Measurements from ENCODE around the gene HLA-DMB. TPM values are rescaled to one million over a fixed set of nuclear protein-coding genes. Genes with fewer than 3 reads are reported as not detected.

The HLA-DMB gene
- 10 to 100 TPM; 19.5 to 28.1 (median 23.0) TPM for total RNA-seq
- total RNA-seq (2013) = 227 TPM

- Mint-ChIP-seq H3K4me3 (peak within 1 kb of the TSS; percentile 88), H3K27me3 (ENCODE audit: low read depth in 2 of 2) (no peaks in the 10 kb centered on the region), H3K9me3 (no peaks in the 10 kb centered on the region), H3K27ac (peak within 1 kb of the TSS; percentile 92 to 98), H3K36me3 (no peaks in the 10 kb centered on the region), H3K4me1 (peaks cover 59 to 60% of the 10 kb centered on the region in 2 donors)
- peaks cover 27% of the 10 kb centered on the region for H3K36me3 ChIP-seq (ENCODE audit: control insufficient read depth, insufficient read depth, low read length)
- no peaks in the 10 kb centered on the region for H3K27me3 ChIP-seq (ENCODE audit: control insufficient read depth, insufficient read depth, low read length)
- H3K27ac ChIP-seq (ENCODE audit: low read length) = peak within 1 kb of the TSS; percentile 96
- 2% methylated on average over 9 of the region's 9 CpGs for WGBS (ENCODE audit: insufficient coverage)
- TF ChIP-seq, protein P1, sequence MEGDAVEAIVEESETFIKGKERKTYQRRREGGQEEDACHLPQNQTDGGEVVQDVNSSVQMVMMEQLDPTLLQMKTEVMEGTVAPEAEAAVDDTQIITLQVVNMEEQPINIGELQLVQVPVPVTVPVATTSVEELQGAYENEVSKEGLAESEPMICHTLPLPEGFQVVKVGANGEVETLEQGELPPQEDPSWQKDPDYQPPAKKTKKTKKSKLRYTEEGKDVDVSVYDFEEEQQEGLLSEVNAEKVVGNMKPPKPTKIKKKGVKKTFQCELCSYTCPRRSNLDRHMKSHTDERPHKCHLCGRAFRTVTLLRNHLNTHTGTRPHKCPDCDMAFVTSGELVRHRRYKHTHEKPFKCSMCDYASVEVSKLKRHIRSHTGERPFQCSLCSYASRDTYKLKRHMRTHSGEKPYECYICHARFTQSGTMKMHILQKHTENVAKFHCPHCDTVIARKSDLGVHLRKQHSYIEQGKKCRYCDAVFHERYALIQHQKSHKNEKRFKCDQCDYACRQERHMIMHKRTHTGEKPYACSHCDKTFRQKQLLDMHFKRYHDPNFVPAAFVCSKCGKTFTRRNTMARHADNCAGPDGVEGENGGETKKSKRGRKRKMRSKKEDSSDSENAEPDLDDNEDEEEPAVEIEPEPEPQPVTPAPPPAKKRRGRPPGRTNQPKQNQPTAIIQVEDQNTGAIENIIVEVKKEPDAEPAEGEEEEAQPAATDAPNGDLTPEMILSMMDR (IDR thresholded peaks at IDR 0.05) = no peak
- ATAC-seq (peak; percentile 71 to 80 (median 78)), DNase-seq (peak; percentile 31 to 90)
- H3K4me3 ChIP-seq (ENCODE audit: low read length) = peak within 1 kb of the TSS; percentile 74
- no peaks in the 10 kb centered on the region for H3K9me3 ChIP-seq (ENCODE audit: control insufficient read depth, insufficient read depth, low read length)
- peaks cover 75% of the 10 kb centered on the region for H3K4me1 ChIP-seq (ENCODE audit: control insufficient read depth, insufficient read depth, low read length)
- intact Hi-C loops (cut with micrococcal nuclease) = loop anchor here (1.0 to 10.0 kb wide), 4 partner anchors 27 to 256 kb away; no protein-coding TSS in a partner anchor
Observed at GRCh38 chr6:32940656-32941213, at the start of gene HLA-DMB. TSS of gene HLA-DMB (minus strand) at chr6:32941028. CDS start at chr6:32940807, 221 bp downstream.

DNA sequence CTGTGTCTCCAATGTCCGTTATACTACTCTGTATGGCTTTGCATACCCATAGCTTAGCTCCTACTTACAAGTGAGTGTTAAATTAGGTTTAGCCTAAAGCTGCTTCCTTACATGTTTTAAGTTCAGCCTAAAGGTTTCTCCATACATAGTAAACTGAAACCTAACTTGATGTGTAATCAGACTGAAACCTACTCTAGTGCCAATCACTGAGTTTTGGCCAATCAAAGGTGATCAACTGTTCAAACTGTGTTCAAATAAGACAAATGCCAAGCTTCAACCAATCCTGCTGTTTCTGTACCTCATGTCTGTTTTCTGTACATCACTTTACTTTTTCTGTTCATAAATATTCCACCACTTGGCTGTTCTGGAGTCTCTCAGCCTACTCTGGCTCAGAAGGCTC, 48.5 kb upstream of the HLA-DMB start:
- no peak for ATAC-seq
- intact Hi-C loops (cut with micrococcal nuclease) = no loop called here
- Histone ChIP-seq H3K4me3 (ENCODE audit: low read length) (no peak overlapping the region), H3K4me1 (ENCODE audit: control insufficient read depth, insufficient read depth, low read length) (peaks cover 3% of the 10 kb centered on the region), H3K27me3 (ENCODE audit: control insufficient read depth, insufficient read depth, low read length) (no peaks in the 10 kb centered on the region), H3K36me3 (ENCODE audit: control insufficient read depth, insufficient read depth, low read length) (no peaks in the 10 kb centered on the region), H3K9me3 (ENCODE audit: control insufficient read depth, insufficient read depth, low read length) (no peaks in the 10 kb centered on the region), H3K27ac (ENCODE audit: low read length) (no peak overlapping the region)
- no peaks in the 10 kb centered on the region for H3K36me3 Mint-ChIP-seq
- H3K27ac Mint-ChIP-seq = no peak overlapping the region
- no peaks in the 10 kb centered on the region for H3K9me3 Mint-ChIP-seq
- H3K27me3 Mint-ChIP-seq (ENCODE audit: low read depth in 2 of 2) = peaks cover 7 to 19% of the 10 kb centered on the region in 2 donors
- no peak for DNase-seq
- no peak overlapping the region for H3K4me3 Mint-ChIP-seq
- TF ChIP-seq, protein P1 (IDR thresholded peaks at IDR 0.05) = no peak
- 50% methylated on average over 1 of the region's 1 CpG for WGBS (ENCODE audit: insufficient coverage)
- peaks cover 6 to 8% of the 10 kb centered on the region in 2 donors for H3K4me1 Mint-ChIP-seq

DNA sequence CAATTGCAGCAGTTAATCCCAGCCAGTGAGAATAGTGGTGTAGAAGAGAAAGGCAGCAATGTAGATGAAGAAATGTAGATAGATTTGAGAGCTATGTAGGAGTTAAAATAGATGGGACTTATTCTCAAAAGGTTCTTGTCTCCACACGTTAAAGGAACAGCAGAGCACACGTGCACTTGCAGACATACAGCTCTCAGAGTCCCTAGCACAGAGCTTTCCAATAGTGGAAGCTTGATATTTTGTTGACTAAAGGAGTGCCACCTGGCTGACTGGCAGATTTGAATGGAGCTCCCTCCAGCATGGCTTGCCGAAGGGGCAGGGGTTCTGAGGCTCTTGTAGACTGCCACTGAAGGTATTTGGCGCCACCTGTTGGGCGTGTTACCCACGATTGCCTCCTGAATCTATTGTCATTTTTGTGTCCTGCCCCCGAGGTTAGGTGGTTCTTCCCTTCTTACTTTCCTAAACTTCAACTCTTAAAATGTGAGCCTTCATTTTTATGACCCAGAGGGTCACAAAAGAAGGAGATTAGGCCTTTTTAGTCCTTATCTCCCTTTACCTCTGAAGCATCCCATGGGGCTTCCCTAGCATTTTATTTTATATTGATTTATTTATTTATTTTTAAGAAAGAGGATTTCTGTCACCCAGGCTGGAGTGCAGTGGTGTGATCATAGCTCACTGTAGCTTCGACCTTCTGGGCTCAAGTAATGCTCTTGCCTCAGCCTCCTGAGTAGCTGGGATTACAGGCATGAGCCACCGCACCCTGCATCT, 44.0 kb upstream of the HLA-DMB start:
- H3K4me3 Mint-ChIP-seq = no peak overlapping the region
- TF ChIP-seq, protein P1 (IDR thresholded peaks at IDR 0.05) = peak; percentile 87
- ATAC-seq (peak; percentile 82 to 91 (median 91)), DNase-seq (peak; percentile 85 to 95)
- H3K9me3 ChIP-seq (ENCODE audit: control insufficient read depth, insufficient read depth, low read length) = no peaks in the 10 kb centered on the region
- H3K27ac Mint-ChIP-seq = peak overlapping the region in 1 of 2 donors; percentile 97
- no peak overlapping the region for H3K4me3 ChIP-seq (ENCODE audit: low read length)
- peaks cover 23% of the 10 kb centered on the region for H3K36me3 ChIP-seq (ENCODE audit: control insufficient read depth, insufficient read depth, low read length)
- H3K36me3 Mint-ChIP-seq = peaks cover 15% of the 10 kb centered on the region
- peaks cover 7% of the 10 kb centered on the region for H3K4me1 ChIP-seq (ENCODE audit: control insufficient read depth, insufficient read depth, low read length)
- intact Hi-C loops (cut with micrococcal nuclease) = loop anchor here (1.0 kb wide), 2 partner anchors 52 to 100 kb away; no protein-coding TSS in a partner anchor
- H3K4me1 Mint-ChIP-seq = peaks cover 20 to 31% of the 10 kb centered on the region in 2 donors
- H3K27me3 Mint-ChIP-seq (ENCODE audit: low read depth in 2 of 2) = no peaks in the 10 kb centered on the region
- no peak overlapping the region for H3K27ac ChIP-seq (ENCODE audit: low read length)
- H3K9me3 Mint-ChIP-seq = no peaks in the 10 kb centered on the region
- H3K27me3 ChIP-seq (ENCODE audit: control insufficient read depth, insufficient read depth, low read length) = no peaks in the 10 kb centered on the region
- WGBS (ENCODE audit: insufficient coverage) = 12% methylated on average over 9 of the region's 9 CpGs
